IMR-90 (cell line): ENCODE data around the gene AGBL1. TPM values are rescaled to one million over a fixed set of nuclear protein-coding genes. Genes with fewer than 3 reads are reported as not detected.

Experiments used
- ATAC-seq: fragments of 200-7000 bp; cut with Tn5 transposase; 2 replicates; pipeline ENCODE4 v1.9.1; 2020; ENCODE audit warnings: low read depth, mild to moderate bottlenecking, moderate library complexity
- BruUV-seq: library from RNA; stranded (reverse); fragments of 400-500 nt; replicated peaks from 2 replicates; lab custom pipeline; 2021; lab: Mats Ljungman, UMichigan
- CTCF ChIA-PET: fragments of 300-600 bp; formaldehyde crosslinking; extraction: SDS; loops from one replicate; lab custom pipeline; 2021; ENCODE audit warnings: antibody characterized with exemption; lab: Yijun Ruan, JAX
- POLR2A ChIA-PET: fragments of 300-600 bp; sonication (Branson Sonifier 250); formaldehyde crosslinking; loops from one replicate; lab custom pipeline; 2022; ENCODE audit warnings: antibody characterized with exemption; ENCODE audit not compliant: unreplicated experiment; lab: Charles Lee
- DNase-seq: peaks from one replicate; pipeline ENCODE4 v3.0.0; 2013
- H2AFZ ChIP-seq: replicated peaks from 2 replicates; pipeline ENCODE3; 2013; ENCODE audit warnings: low read length, mild to moderate bottlenecking; ENCODE audit not compliant: poor library complexity
- H2AK5ac ChIP-seq: 2 replicates; pipeline ENCODE4 v1.6.1; 2013; ENCODE audit warnings: low read depth, low read length, inconsistent platforms
- H2AK9ac ChIP-seq: replicated peaks from 2 replicates; pipeline ENCODE3; 2013; ENCODE audit warnings: mild to moderate bottlenecking, low read depth, low read length, moderate library complexity; ENCODE audit not compliant: poor library complexity
- H2BK120ac ChIP-seq: 2 replicates; pipeline ENCODE4 v1.6.1; 2013; ENCODE audit warnings: low read depth, low read length, inconsistent platforms
- H2BK15ac ChIP-seq: 3 replicates; pipeline ENCODE4 v1.6.1; 2013; ENCODE audit warnings: low read depth, low read length, inconsistent platforms
- H2BK20ac ChIP-seq: 2 replicates; pipeline ENCODE4 v1.6.1; 2013; ENCODE audit warnings: low read depth, mild to moderate bottlenecking, inconsistent platforms, low read length, moderate library complexity
- H2BK5ac ChIP-seq: 2 replicates; pipeline ENCODE4 v1.6.1; 2013; ENCODE audit warnings: mild to moderate bottlenecking, low read depth, low read length, inconsistent platforms; ENCODE audit not compliant: poor library complexity, severe bottlenecking
- H3K14ac ChIP-seq: replicated peaks from 2 replicates; pipeline ENCODE4 v1.6.1; 2013; ENCODE audit warnings: low read depth, low read length, inconsistent platforms
- H3K18ac ChIP-seq: 2 replicates; pipeline ENCODE4 v1.6.1; 2013; ENCODE audit warnings: low read depth, low read length, control low read depth
- H3K23ac ChIP-seq: 2 replicates; pipeline ENCODE4 v1.6.1; 2013; ENCODE audit warnings: low read depth, low read length, inconsistent platforms
- H3K27ac ChIP-seq: 2 replicates; pipeline ENCODE4 v1.5.1; 2013; ENCODE audit warnings: mild to moderate bottlenecking, control low read depth, low read length; ENCODE audit not compliant: insufficient read depth
- H3K27me3 ChIP-seq: 2 replicates; pipeline ENCODE4 v1.6.1; 2013; ENCODE audit warnings: low read length; ENCODE audit not compliant: control insufficient read depth, insufficient read depth
- H3K36me3 ChIP-seq: 2 replicates; pipeline ENCODE4 v1.6.1; 2013; ENCODE audit warnings: low read length, mixed read lengths; ENCODE audit not compliant: control insufficient read depth, insufficient read depth
- H3K4ac ChIP-seq: 2 replicates; pipeline ENCODE4 v1.6.1; 2013; ENCODE audit warnings: low read depth, low read length, inconsistent platforms
- H3K4me1 ChIP-seq: 2 replicates; pipeline ENCODE4 v1.6.1; 2013; ENCODE audit warnings: low read length, mixed read lengths; ENCODE audit not compliant: control insufficient read depth, insufficient read depth
- H3K4me2 ChIP-seq: 2 replicates; pipeline ENCODE4 v1.6.1; 2013; ENCODE audit warnings: low read depth, mild to moderate bottlenecking, control low read depth, low read length, moderate library complexity
- H3K4me3 ChIP-seq: 2 replicates; pipeline ENCODE4 v1.5.1; 2013; ENCODE audit warnings: low read depth, mild to moderate bottlenecking, control low read depth, low read length, moderate library complexity; ENCODE audit not compliant: insufficient read depth
- H3K56ac ChIP-seq: 2 replicates; pipeline ENCODE4 v1.6.1; 2013; ENCODE audit warnings: low read length, inconsistent platforms; ENCODE audit not compliant: insufficient read depth; ENCODE audit errors: extremely low read depth
- H3K79me1 ChIP-seq, 2 experiments: 2 replicates each; pipeline ENCODE4 v1.6.1; 2013; ENCODE audit warnings: low read length in 2 of 2, inconsistent platforms in 1 of 2, low read depth in 1 of 2
- H3K9ac ChIP-seq: 2 replicates; pipeline ENCODE4 v1.6.1; 2013; ENCODE audit warnings: low read depth, low read length, control low read depth
- H3K9me1 ChIP-seq: 2 replicates; pipeline ENCODE4 v1.6.1; 2013; ENCODE audit warnings: low read length, inconsistent platforms; ENCODE audit not compliant: insufficient read depth
- H3K9me3 ChIP-seq: 2 replicates; pipeline ENCODE4 v1.6.1; 2013; ENCODE audit warnings: low read length; ENCODE audit not compliant: control insufficient read depth, insufficient read depth
- H4K20me1 ChIP-seq: 2 replicates; pipeline ENCODE4 v1.6.1; 2013; ENCODE audit warnings: low read length, inconsistent platforms; ENCODE audit not compliant: insufficient read depth
- H4K5ac ChIP-seq: 2 replicates; pipeline ENCODE4 v1.6.1; 2013; ENCODE audit warnings: mild to moderate bottlenecking, low read depth, low read length, control low read depth
- H4K8ac ChIP-seq, 2 experiments: 2 replicates each; pipeline ENCODE4 v1.6.1; 2013; ENCODE audit warnings: low read depth in 2 of 2, low read length in 2 of 2, control low read depth in 1 of 2, inconsistent platforms in 1 of 2
- H4K91ac ChIP-seq: 2 replicates; pipeline ENCODE4 v1.6.1; 2013; ENCODE audit warnings: low read depth, low read length, inconsistent platforms; ENCODE audit not compliant: insufficient read depth
- BHLHE40 ChIP-seq: fragments of 150-350 bp; IDR thresholded peaks from 2 replicates; pipeline ENCODE4 v1.6.1; 2016; ENCODE audit warnings: mild to moderate bottlenecking, low read depth, low read length
- CEBPB ChIP-seq: IDR thresholded peaks from 2 replicates; pipeline ENCODE4 v1.6.1; 2012; ENCODE audit warnings: low read depth, low read length, improper control_type of control experiment
- CHD1 ChIP-seq: IDR thresholded peaks from 2 replicates; pipeline ENCODE4 v1.6.1; 2012; ENCODE audit warnings: low read depth, low read length, improper control_type of control experiment
- FOS ChIP-seq: fragments of 150-350 bp; IDR thresholded peaks from 2 replicates; pipeline ENCODE4 v1.6.1; 2016; ENCODE audit warnings: low read depth, low read length
- MAFK ChIP-seq: IDR thresholded peaks from 2 replicates; pipeline ENCODE4 v1.6.1; 2012; ENCODE audit warnings: low read depth, low read length, improper control_type of control experiment
- MAZ ChIP-seq: IDR thresholded peaks from 2 replicates; pipeline ENCODE4 v1.6.1; 2012; ENCODE audit warnings: low read depth, mild to moderate bottlenecking, low read length, improper control_type of control experiment, moderate library complexity, borderline replicate concordance
- MXI1 ChIP-seq: IDR thresholded peaks from 2 replicates; pipeline ENCODE4 v1.6.1; 2012; ENCODE audit warnings: low read depth, mild to moderate bottlenecking, low read length, moderate library complexity, borderline replicate concordance
- NFE2L2 ChIP-seq: fragments of 150-350 bp; IDR thresholded peaks from 2 replicates; pipeline ENCODE4 v1.6.1; 2016; ENCODE audit warnings: low read depth, mild to moderate bottlenecking, low read length
- POLR2A ChIP-seq: IDR thresholded peaks from 2 replicates; pipeline ENCODE4 v1.6.1; 2012; ENCODE audit warnings: mild to moderate bottlenecking, low read depth, low read length
- RAD21 ChIP-seq: IDR thresholded peaks from 2 replicates; pipeline ENCODE4 v1.6.1; 2012; ENCODE audit warnings: low read length, improper control_type of control experiment
- RCOR1 ChIP-seq: IDR thresholded peaks from 2 replicates; pipeline ENCODE4 v1.6.1; 2012; ENCODE audit warnings: mild to moderate bottlenecking, low read length, improper control_type of control experiment; ENCODE audit not compliant: insufficient replicate concordance
- RFX5 ChIP-seq: IDR thresholded peaks from 2 replicates; pipeline ENCODE4 v1.8.0; 2012; ENCODE audit warnings: low read depth, mild to moderate bottlenecking, low read length, moderate library complexity
- SMC3 ChIP-seq: fragments of 150-350 bp; IDR thresholded peaks from 2 replicates; pipeline ENCODE4 v1.6.1; 2016; ENCODE audit warnings: low read depth, mild to moderate bottlenecking, antibody characterized with exemption, low read length, moderate library complexity
- WGBS, 2 experiments: methylation state at CpG; one replicate each; pipeline versions ENCODE4 v1.1.5 to v1.1.7; 2013; ENCODE audit warnings: missing lambda C conversion rate in 2 of 2; ENCODE audit not compliant: insufficient read length in 1 of 2; ENCODE audit errors: extremely low coverage in 2 of 2; 5-methylcytosine and 5-hydroxymethylcytosine counted together
- dilution Hi-C: fragments of 300-500 bp; cut with HindIII; formaldehyde crosslinking; loops from one replicate; pipeline ENCODE4 v1.14.3; 2018; ENCODE audit warnings: low sequenced_read_pairs; ENCODE audit not compliant: unreplicated experiment
- in situ Hi-C: fragments of 300-500 bp; cut with MboI; formaldehyde crosslinking; loops from 3 replicates; pipeline ENCODE4 v1.14.3; 2019; ENCODE audit warnings: low sequenced_read_pairs, inconsistent platforms, mixed read lengths
- intact Hi-C: fragments of 100-400 bp; cut with micrococcal nuclease; formaldehyde crosslinking; loops from 2 replicates; pipeline ENCODE4 v1.10.0; 2022
- polyA plus RNA-seq, 3 experiments: library from polyadenylated mRNA; depleted of rRNA; stranded (reverse); fragments of >200 nt; gene quantifications; 2 replicates each; pipeline ENCODE4 v1.2.3, GENCODE V29; 2012; ENCODE audit warnings: low replicate concordance in 1 of 3
- total RNA-seq: library from RNA; depleted of rRNA; stranded (reverse); fragments of >200 nt; gene quantifications from 2 replicates; pipeline ENCODE4 v1.2.3, GENCODE V29; 2012
- TF ChIP-seq, protein P1 (sequence below): fragments of 150-350 bp; IDR thresholded peaks from 2 replicates; pipeline ENCODE4 v1.6.1; 2017; ENCODE audit warnings: mild to moderate bottlenecking, antibody characterized with exemption, low read length, low read depth
- TF ChIP-seq, protein P2 (sequence below): fragments of 150-350 bp; IDR thresholded peaks from 2 replicates; pipeline ENCODE4 v1.6.1; 2016; ENCODE audit warnings: low read depth, mild to moderate bottlenecking, low read length, moderate library complexity, borderline replicate concordance
- TF ChIP-seq, protein P3 (sequence below): conservative IDR thresholded peaks from 2 replicates; pipeline ENCODE4 v1.5.1; 2012; ENCODE audit warnings: mild to moderate bottlenecking, low read depth, low read length, improper control_type of control experiment

The AGBL1 gene
- total and polyA plus RNA-seq, 2 of the 4 experiments (the other 2 are of a cell fraction), result not detected

DNA sequence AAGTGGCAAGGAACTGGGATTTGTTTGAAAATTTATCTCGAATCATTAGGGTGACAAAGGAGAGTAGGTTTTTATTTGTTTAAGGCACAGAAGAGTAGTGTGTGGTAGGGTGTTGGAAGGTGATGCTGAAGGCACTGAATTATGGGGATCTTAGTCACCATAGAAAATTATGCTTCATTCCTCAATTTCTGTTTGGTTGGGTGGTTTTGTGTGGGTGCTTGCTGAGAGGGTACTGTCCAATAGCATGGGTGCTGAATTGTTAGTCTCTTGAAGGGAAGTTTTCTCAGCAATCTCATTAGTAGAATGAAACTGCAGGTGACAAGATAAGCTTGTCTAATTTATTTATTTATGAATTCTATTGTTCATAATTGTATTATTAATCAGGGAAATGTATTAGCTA, 610.9 kb downstream of the AGBL1 start:
- H3K9me3 ChIP-seq, result peaks cover 6% of the 10 kb centered on the region; the same call in 1 of the 2 replicates
- no peak overlapping the region for H3K23ac ChIP-seq
- no peaks in the 10 kb centered on the region for H3K27me3 ChIP-seq
- H4K5ac ChIP-seq, result no peak overlapping the region
- H3K9ac ChIP-seq, result no peak overlapping the region
- H3K4ac ChIP-seq, result no peak overlapping the region
- H2AK9ac ChIP-seq, result no peak overlapping the region
- H3K56ac ChIP-seq, result no peak overlapping the region
- H3K14ac ChIP-seq, result no peak overlapping the region
- ATAC-seq (no peak), DNase-seq (no peak)
- H2AFZ ChIP-seq, result no peak overlapping the region
- no peaks in the 10 kb centered on the region for H4K20me1 ChIP-seq
- no peak overlapping the region for H2BK20ac ChIP-seq
- no peak overlapping the region for H2AK5ac ChIP-seq
- intact Hi-C loops, result no loop called here
- no peak overlapping the region for H3K27ac ChIP-seq
- dilution Hi-C loops, result no loop called here
- no peak overlapping the region for H3K4me2 ChIP-seq
- in situ Hi-C loops, result no loop called here
- H2BK5ac ChIP-seq, result no peak overlapping the region
- H2BK15ac ChIP-seq, result no peak overlapping the region
- CTCF ChIA-PET, result no interaction called here
- POLR2A ChIA-PET, result no interaction called here
- BruUV-seq, result no TSS peak
- H3K9me1 ChIP-seq, result no peaks in the 10 kb centered on the region
- H3K36me3 ChIP-seq, result no peaks in the 10 kb centered on the region
- no peak overlapping the region for H3K18ac ChIP-seq
- no peak overlapping the region for H4K8ac ChIP-seq
- no peak overlapping the region for H4K91ac ChIP-seq
- TF ChIP-seq SMC3 (no peak), FOS (no peak), MXI1 (no peak), CHD1 (no peak), RCOR1 (no peak), MAZ (no peak), BHLHE40 (no peak), POLR2A (no peak), MAFK (no peak), CEBPB (no peak), RAD21 (no peak), NFE2L2 (no peak), RFX5 (no peak)
- TF ChIP-seq, protein P1, sequence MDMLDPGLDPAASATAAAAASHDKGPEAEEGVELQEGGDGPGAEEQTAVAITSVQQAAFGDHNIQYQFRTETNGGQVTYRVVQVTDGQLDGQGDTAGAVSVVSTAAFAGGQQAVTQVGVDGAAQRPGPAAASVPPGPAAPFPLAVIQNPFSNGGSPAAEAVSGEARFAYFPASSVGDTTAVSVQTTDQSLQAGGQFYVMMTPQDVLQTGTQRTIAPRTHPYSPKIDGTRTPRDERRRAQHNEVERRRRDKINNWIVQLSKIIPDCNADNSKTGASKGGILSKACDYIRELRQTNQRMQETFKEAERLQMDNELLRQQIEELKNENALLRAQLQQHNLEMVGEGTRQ, result no peak
- TF ChIP-seq, protein P2, sequence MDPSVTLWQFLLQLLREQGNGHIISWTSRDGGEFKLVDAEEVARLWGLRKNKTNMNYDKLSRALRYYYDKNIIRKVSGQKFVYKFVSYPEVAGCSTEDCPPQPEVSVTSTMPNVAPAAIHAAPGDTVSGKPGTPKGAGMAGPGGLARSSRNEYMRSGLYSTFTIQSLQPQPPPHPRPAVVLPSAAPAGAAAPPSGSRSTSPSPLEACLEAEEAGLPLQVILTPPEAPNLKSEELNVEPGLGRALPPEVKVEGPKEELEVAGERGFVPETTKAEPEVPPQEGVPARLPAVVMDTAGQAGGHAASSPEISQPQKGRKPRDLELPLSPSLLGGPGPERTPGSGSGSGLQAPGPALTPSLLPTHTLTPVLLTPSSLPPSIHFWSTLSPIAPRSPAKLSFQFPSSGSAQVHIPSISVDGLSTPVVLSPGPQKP, result no peak
- TF ChIP-seq, protein P3, sequence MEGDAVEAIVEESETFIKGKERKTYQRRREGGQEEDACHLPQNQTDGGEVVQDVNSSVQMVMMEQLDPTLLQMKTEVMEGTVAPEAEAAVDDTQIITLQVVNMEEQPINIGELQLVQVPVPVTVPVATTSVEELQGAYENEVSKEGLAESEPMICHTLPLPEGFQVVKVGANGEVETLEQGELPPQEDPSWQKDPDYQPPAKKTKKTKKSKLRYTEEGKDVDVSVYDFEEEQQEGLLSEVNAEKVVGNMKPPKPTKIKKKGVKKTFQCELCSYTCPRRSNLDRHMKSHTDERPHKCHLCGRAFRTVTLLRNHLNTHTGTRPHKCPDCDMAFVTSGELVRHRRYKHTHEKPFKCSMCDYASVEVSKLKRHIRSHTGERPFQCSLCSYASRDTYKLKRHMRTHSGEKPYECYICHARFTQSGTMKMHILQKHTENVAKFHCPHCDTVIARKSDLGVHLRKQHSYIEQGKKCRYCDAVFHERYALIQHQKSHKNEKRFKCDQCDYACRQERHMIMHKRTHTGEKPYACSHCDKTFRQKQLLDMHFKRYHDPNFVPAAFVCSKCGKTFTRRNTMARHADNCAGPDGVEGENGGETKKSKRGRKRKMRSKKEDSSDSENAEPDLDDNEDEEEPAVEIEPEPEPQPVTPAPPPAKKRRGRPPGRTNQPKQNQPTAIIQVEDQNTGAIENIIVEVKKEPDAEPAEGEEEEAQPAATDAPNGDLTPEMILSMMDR, result no peak
- no peak overlapping the region for H2BK120ac ChIP-seq
- no peak overlapping the region for H3K4me3 ChIP-seq
- no CpG with 5 or more reads among the region's 1 CpG for WGBS, 2 experiments
- H3K4me1 ChIP-seq, result no peaks in the 10 kb centered on the region
- H3K79me1 ChIP-seq, result no peaks in the 10 kb centered on the region
